ENCODE results near the gene ZNRF4. TPM values are rescaled to one million over a fixed set of nuclear protein-coding genes. Genes with fewer than 3 reads are reported as not detected.

Gene ZNRF4
- total and polyA plus RNA-seq, 2 donors (not counting 3 experiments of a cell fraction or from before 2014, with no cell fraction given), result not detected

DNA sequence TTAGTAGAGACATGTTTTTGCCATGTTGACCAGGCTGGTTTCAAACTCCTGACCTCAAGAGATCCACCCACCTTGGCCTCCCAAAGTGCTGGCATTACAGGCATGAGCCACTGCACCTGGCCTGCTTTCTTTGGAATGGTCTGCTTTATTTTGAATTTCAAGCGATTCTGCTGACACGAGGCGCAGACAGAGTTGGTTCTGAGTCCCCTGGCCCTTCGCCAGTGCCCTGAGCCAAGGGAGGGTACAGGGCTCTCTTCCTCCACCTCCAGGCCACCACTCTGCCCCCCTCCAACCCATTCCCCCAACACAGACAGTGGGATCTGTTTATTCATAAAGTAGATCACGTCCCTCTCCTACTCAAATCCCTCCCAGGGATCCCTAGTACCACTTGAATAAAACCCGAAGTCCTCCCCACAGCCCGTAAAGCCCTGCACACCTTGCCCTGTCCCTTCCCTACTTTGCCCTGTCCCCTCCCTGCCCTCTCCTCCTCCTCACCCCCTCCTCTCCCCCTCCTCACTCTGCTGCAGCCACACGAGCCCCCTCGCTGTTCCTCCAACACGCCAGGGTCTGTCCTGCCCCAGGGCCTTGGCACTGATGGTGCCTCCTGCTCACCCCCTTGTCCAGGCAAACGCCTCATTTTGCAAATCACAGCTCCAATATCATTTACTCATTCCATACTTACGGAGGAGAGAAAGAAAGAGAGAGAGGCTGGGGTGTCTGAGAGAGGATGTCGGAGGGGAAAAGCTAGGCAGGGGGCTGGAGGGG lies 22.4 kb downstream of the ZNRF4 start:
- Histone ChIP-seq H3K4me3 (replicated peaks in 1 of 3; ENCODE audit: insufficient read depth in 1 of 3, low read depth in 1 of 3, low read length in 3 of 3) (no peak overlapping the region), H3K79me2 (ENCODE audit: control insufficient read depth, insufficient read depth, low read length) (no peaks in the 10 kb centered on the region), H4K20me1 (replicated peaks; ENCODE audit: control insufficient read depth, extremely low read depth, insufficient read depth, low read length) (no peaks in the 10 kb centered on the region), H3K4me2 (ENCODE audit: insufficient read depth, low read length) (no peak overlapping the region), H2AFZ (ENCODE audit: low read depth, low read length) (no peak overlapping the region), H3K9ac (replicated peaks; ENCODE audit: extremely low read depth, insufficient read depth, low read length) (no peak overlapping the region), H3K4me1 (ENCODE audit: control insufficient read depth, extremely low read depth, insufficient read depth, low read length) (no peaks in the 10 kb centered on the region), H3K36me3 (ENCODE audit: control insufficient read depth in 2 of 2, extremely low read depth in 1 of 2, insufficient read depth in 2 of 2, low read length in 2 of 2) (no peaks in the 10 kb centered on the region), H3K9me1 (replicated peaks; ENCODE audit: control insufficient read depth, extremely low read depth, insufficient read depth, low read length) (no peaks in the 10 kb centered on the region), H3K27ac (ENCODE audit: insufficient read depth, low read depth, low read length) (no peak overlapping the region), H3K9me3 (replicated peaks; ENCODE audit: control insufficient read depth, insufficient read depth, low read length) (no peaks in the 10 kb centered on the region), H3K27me3 (ENCODE audit: control insufficient read depth in 2 of 2, insufficient read depth in 2 of 2, low read length in 2 of 2) (peaks cover 0 to 5% of the 10 kb centered on the region in 2 experiments)
- no peak for TF ChIP-seq FOS (IDR thresholded peaks at IDR 0.05; ENCODE audit: borderline replicate concordance, insufficient read depth, low read length)
- TF ChIP-seq EZH2 (IDR thresholded peaks at IDR 0.05; ENCODE audit: borderline replicate concordance, low read depth, low read length, severe bottlenecking), result no peak
- TF ChIP-seq JUN (IDR thresholded peaks at IDR 0.05; ENCODE audit: borderline replicate concordance, insufficient read depth, insufficient read length, low read depth), result no peak
- TF ChIP-seq, protein P1, sequence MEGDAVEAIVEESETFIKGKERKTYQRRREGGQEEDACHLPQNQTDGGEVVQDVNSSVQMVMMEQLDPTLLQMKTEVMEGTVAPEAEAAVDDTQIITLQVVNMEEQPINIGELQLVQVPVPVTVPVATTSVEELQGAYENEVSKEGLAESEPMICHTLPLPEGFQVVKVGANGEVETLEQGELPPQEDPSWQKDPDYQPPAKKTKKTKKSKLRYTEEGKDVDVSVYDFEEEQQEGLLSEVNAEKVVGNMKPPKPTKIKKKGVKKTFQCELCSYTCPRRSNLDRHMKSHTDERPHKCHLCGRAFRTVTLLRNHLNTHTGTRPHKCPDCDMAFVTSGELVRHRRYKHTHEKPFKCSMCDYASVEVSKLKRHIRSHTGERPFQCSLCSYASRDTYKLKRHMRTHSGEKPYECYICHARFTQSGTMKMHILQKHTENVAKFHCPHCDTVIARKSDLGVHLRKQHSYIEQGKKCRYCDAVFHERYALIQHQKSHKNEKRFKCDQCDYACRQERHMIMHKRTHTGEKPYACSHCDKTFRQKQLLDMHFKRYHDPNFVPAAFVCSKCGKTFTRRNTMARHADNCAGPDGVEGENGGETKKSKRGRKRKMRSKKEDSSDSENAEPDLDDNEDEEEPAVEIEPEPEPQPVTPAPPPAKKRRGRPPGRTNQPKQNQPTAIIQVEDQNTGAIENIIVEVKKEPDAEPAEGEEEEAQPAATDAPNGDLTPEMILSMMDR (IDR thresholded peaks at IDR 0.05; ENCODE audit: extremely low read depth in 1 of 2, insufficient read depth in 1 of 2, low read depth in 1 of 2, low read length in 2 of 2), result no peak
- TF ChIP-seq MYC (IDR thresholded peaks at IDR 0.05; ENCODE audit: low read depth, low read length), result no peak
- TF ChIP-seq, protein P2, sequence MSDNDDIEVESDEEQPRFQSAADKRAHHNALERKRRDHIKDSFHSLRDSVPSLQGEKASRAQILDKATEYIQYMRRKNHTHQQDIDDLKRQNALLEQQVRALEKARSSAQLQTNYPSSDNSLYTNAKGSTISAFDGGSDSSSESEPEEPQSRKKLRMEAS (IDR thresholded peaks at IDR 0.05; ENCODE audit: insufficient read depth, insufficient read length), result no peak
- no peak for TF ChIP-seq GATA2 (IDR thresholded peaks at IDR 0.05; ENCODE audit: insufficient read depth, insufficient read length, low read depth, low read length)
- no peak for TF ChIP-seq POLR2AphosphoS5 (IDR thresholded peaks at IDR 0.05; ENCODE audit: insufficient read depth, low read depth, low read length)
- no peak for FAIRE-seq
- no peak for DNase-seq (ENCODE audit: low read depth, low spot score)
- ChIA-PET CTCF (no interaction called here), POLR2A (no interaction called here)
- dilution Hi-C loops (cut with MboI; ENCODE audit: extremely low pct_ligation_motif_present, low sequenced_read_pairs), result loop anchor here (25.0 kb wide), 1 partner anchor 115 kb away; no protein-coding TSS in a partner anchor
- BruUV-seq (replicated peaks), result no TSS peak
- intact Hi-C loops (cut with micrococcal nuclease), result no loop called here
